Keratinocyte (primary cell): Measurements from ENCODE around the gene NELL1. TPM values are rescaled to one million over a fixed set of nuclear protein-coding genes. Genes with fewer than 3 reads are reported as not detected.

Experiments used
- DNase-seq: peaks from one replicate; pipeline ENCODE4 v3.0.0-alpha.2; 2011; ENCODE audit warnings: low read depth, missing footprints, low spot score
- FAIRE-seq: peaks from 2 replicates; lab custom pipeline; 2011; peaks lifted over from hg19 to GRCh38; lab: Jason Lieb, UNC
- H2AFZ ChIP-seq: 2 replicates; pipeline ENCODE4 v1.6.0; 2012; ENCODE audit warnings: low read length, control low read depth, inconsistent platforms; ENCODE audit not compliant: control insufficient read depth
- H3K27ac ChIP-seq: 2 replicates; pipeline ENCODE4 v1.5.1; 2011; ENCODE audit warnings: low read length; ENCODE audit not compliant: control insufficient read depth, insufficient read depth
- H3K27me3 ChIP-seq: 3 replicates; pipeline ENCODE4 v1.6.0; 2011; ENCODE audit warnings: low read length; ENCODE audit not compliant: control insufficient read depth, insufficient read depth; ENCODE audit errors: extremely low read depth
- H3K36me3 ChIP-seq, 2 experiments: 2 replicates in 1 of 2; 3 replicates in 1 of 2; pipeline ENCODE4 v1.5.1; 2011; ENCODE audit warnings: low read length in 2 of 2, mild to moderate bottlenecking in 1 of 2; ENCODE audit not compliant: control insufficient read depth in 2 of 2, insufficient read depth in 2 of 2; ENCODE audit errors: extremely low read depth in 1 of 2
- H3K4me1 ChIP-seq: 3 replicates; pipeline ENCODE4 v1.5.1; 2011; ENCODE audit warnings: low read length; ENCODE audit not compliant: control insufficient read depth, insufficient read depth; ENCODE audit errors: extremely low read depth
- H3K4me2 ChIP-seq: 3 replicates; pipeline ENCODE4 v1.6.0; 2011; ENCODE audit warnings: low read depth, low read length; ENCODE audit not compliant: control insufficient read depth, insufficient read depth; ENCODE audit errors: extremely low read depth
- H3K4me3 ChIP-seq, 3 experiments: fragments of 200-600 bp in 1 of 3; sonication (generic) in 1 of 3; 2 replicates in 2 of 3; 3 replicates in 1 of 3; pipeline ENCODE4 v1.5.1; 2011 to 2016; ENCODE audit warnings: low read length in 3 of 3, mild to moderate bottlenecking in 3 of 3, control low read depth in 2 of 3, inconsistent platforms in 1 of 3, low read depth in 1 of 3, mixed read lengths in 1 of 3, mixed run types in 1 of 3, moderate library complexity in 1 of 3; ENCODE audit not compliant: control insufficient read depth in 2 of 3, insufficient read depth in 2 of 3; ENCODE audit errors: extremely low read depth in 1 of 3
- H3K79me2 ChIP-seq: 2 replicates; pipeline ENCODE4 v1.6.0; 2012; ENCODE audit warnings: low read length; ENCODE audit not compliant: control insufficient read depth, insufficient read depth
- H3K9ac ChIP-seq: 3 replicates; pipeline ENCODE4 v1.6.0; 2011; ENCODE audit warnings: low read length; ENCODE audit not compliant: control insufficient read depth, insufficient read depth; ENCODE audit errors: extremely low read depth
- H3K9me1 ChIP-seq: 3 replicates; pipeline ENCODE4 v1.6.0; 2011; ENCODE audit warnings: low read length; ENCODE audit not compliant: control insufficient read depth, insufficient read depth; ENCODE audit errors: extremely low read depth
- H3K9me3 ChIP-seq: 2 replicates; pipeline ENCODE4 v1.5.1; 2012; ENCODE audit warnings: low read depth, low read length; ENCODE audit not compliant: control insufficient read depth
- H4K20me1 ChIP-seq: 3 replicates; pipeline ENCODE4 v1.6.0; 2011; ENCODE audit warnings: low read length; ENCODE audit not compliant: control insufficient read depth, insufficient read depth; ENCODE audit errors: extremely low read depth
- EZH2 ChIP-seq: IDR thresholded peaks from one replicate; pipeline ENCODE4 v1.6.1; 2012; ENCODE audit warnings: inconsistent platforms, mild to moderate bottlenecking, low read length, moderate library complexity
- dilution Hi-C: fragments of 300-500 bp; cut with MboI; formaldehyde crosslinking; loops from one replicate; pipeline ENCODE4 v1.7.0; 2020; ENCODE audit warnings: low sequenced_read_pairs; ENCODE audit not compliant: extremely low pct_ligation_motif_present
- polyA plus RNA-seq, 5 experiments: library from polyadenylated mRNA; depleted of rRNA in 3 of 5; stranded (reverse) in 3 of 5; stranded (forward) in 1 of 5; unstranded in 1 of 5; fragments of >200 nt; gene quantifications; 1 replicate in 1 of 5; 2 replicates in 3 of 5; 3 replicates in 1 of 5; pipeline versions ENCODE4 v1.2.1 to v1.2.3, GENCODE V29; 2011 to 2012; ENCODE audit warnings: missing spikeins in 2 of 5, low read depth in 1 of 5, low replicate concordance in 1 of 5
- TF ChIP-seq, protein P1 (sequence below), 3 experiments: IDR thresholded peaks in 1 of 3; conservative IDR thresholded peaks in 1 of 3; optimal IDR thresholded peaks in 1 of 3; 2 replicates in 2 of 3; 3 replicates in 1 of 3; pipeline versions ENCODE3 to v1.5.1; 2011; ENCODE audit warnings: low read length in 3 of 3, mild to moderate bottlenecking in 3 of 3, moderate library complexity in 2 of 3, control low read depth in 1 of 3, inconsistent platforms in 1 of 3; ENCODE audit not compliant: insufficient read depth in 2 of 3; ENCODE audit errors: extremely low read depth in 1 of 3

Gene NELL1
- polyA plus RNA-seq, 1 donor (not counting 4 experiments of a cell fraction or from before 2014, with no cell fraction given): not detected

- H3K27me3 ChIP-seq: no peaks in the 10 kb centered on the region
- no peak overlapping the region for H3K4me3 ChIP-seq
- no peak overlapping the region for H3K27ac ChIP-seq
- no peaks in the 10 kb centered on the region for H3K4me1 ChIP-seq
- no peaks in the 10 kb centered on the region for H3K79me2 ChIP-seq
- TF ChIP-seq, protein P1, sequence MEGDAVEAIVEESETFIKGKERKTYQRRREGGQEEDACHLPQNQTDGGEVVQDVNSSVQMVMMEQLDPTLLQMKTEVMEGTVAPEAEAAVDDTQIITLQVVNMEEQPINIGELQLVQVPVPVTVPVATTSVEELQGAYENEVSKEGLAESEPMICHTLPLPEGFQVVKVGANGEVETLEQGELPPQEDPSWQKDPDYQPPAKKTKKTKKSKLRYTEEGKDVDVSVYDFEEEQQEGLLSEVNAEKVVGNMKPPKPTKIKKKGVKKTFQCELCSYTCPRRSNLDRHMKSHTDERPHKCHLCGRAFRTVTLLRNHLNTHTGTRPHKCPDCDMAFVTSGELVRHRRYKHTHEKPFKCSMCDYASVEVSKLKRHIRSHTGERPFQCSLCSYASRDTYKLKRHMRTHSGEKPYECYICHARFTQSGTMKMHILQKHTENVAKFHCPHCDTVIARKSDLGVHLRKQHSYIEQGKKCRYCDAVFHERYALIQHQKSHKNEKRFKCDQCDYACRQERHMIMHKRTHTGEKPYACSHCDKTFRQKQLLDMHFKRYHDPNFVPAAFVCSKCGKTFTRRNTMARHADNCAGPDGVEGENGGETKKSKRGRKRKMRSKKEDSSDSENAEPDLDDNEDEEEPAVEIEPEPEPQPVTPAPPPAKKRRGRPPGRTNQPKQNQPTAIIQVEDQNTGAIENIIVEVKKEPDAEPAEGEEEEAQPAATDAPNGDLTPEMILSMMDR (optimal IDR thresholded peaks at IDR 0.05 in 1 of 3, IDR thresholded peaks at IDR 0.05 in 1 of 3, conservative IDR thresholded peaks at IDR 0.05 in 1 of 3; ENCODE audit: extremely low read depth in 1 of 3, insufficient read depth in 2 of 3, low read length in 3 of 3): no peak
- TF ChIP-seq EZH2: no peak
- no peak overlapping the region for H3K4me2 ChIP-seq
- H4K20me1 ChIP-seq: no peaks in the 10 kb centered on the region
- FAIRE-seq (no peak), DNase-seq (no peak)
- H3K9ac ChIP-seq: no peak overlapping the region
- no peaks in the 10 kb centered on the region for H3K9me1 ChIP-seq
- no peak overlapping the region for H2AFZ ChIP-seq
- H3K9me3 ChIP-seq: no peaks in the 10 kb centered on the region
- dilution Hi-C loops: no loop called here
- H3K36me3 ChIP-seq: no peaks in the 10 kb centered on the region
Measured at GRCh38 chr11:21529187-21529586, 859.8 kb downstream of the NELL1 start.

DNA sequence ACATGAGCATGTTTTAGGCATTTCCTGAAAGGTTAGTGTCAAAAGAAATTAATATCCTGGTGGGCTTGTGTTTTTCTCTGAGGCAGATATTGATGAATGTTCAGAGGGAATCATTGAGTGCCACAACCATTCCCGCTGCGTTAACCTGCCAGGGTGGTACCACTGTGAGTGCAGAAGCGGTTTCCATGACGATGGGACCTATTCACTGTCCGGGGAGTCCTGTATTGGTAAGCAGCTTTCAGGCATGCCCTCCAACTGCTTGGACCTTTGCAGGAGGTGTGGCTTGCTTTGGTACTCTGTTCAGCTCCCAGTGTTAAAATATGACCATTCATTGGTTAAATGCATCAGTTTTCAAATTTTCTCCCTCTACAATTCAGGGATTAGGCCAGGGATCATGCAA lies 864.9 kb downstream of the NELL1 start:
- Histone ChIP-seq H4K20me1 (no peaks in the 10 kb centered on the region), H3K27me3 (no peaks in the 10 kb centered on the region), H3K4me3 (no peak overlapping the region), H3K4me1 (no peaks in the 10 kb centered on the region), H3K9me1 (no peaks in the 10 kb centered on the region), H3K27ac (no peak overlapping the region), H2AFZ (no peak overlapping the region), H3K4me2 (no peak overlapping the region), H3K36me3 (no peaks in the 10 kb centered on the region), H3K9me3 (no peaks in the 10 kb centered on the region), H3K79me2 (no peaks in the 10 kb centered on the region), H3K9ac (no peak overlapping the region)
- TF ChIP-seq, protein P1 (optimal IDR thresholded peaks at IDR 0.05 in 1 of 3, IDR thresholded peaks at IDR 0.05 in 1 of 3, conservative IDR thresholded peaks at IDR 0.05 in 1 of 3; ENCODE audit: extremely low read depth in 1 of 3, insufficient read depth in 2 of 3, low read length in 3 of 3): no peak
- TF ChIP-seq EZH2: no peak
- DNase-seq (no peak), FAIRE-seq (no peak)
- dilution Hi-C loops: no loop called here
